ENCODE data around the gene AIFM3.

- TF ChIP-seq MAX (IDR thresholded peaks at IDR 0.05) (no peak), REST (IDR thresholded peaks at IDR 0.05; ENCODE audit: low read depth) (no peak), ZBTB7A (IDR thresholded peaks at IDR 0.05; ENCODE audit: low read depth) (no peak), EP300 (IDR thresholded peaks at IDR 0.05; ENCODE audit: borderline replicate concordance) (no peak)
Measured at GRCh38 chr22:20995329-20996030, 28.4 kb downstream of the AIFM3 start.

All from Ishikawa (cell line).